H1 (cell line): ENCODE data around the gene SNCAIP. TPM values are rescaled to one million over a fixed set of nuclear protein-coding genes. Genes with fewer than 3 reads are reported as not detected.

Source experiments
- CTCF ChIA-PET: fragments of 300-600 bp; sonication (Branson Sonifier 250); formaldehyde crosslinking; loops from one replicate; lab custom pipeline; 2021; ENCODE audit not compliant: partially characterized antibody; lab: Charles Lee
- POLR2A ChIA-PET: fragments of 300-600 bp; sonication (Branson Sonifier 250); formaldehyde crosslinking; loops from one replicate; lab custom pipeline; 2021; ENCODE audit warnings: inconsistent platforms; ENCODE audit not compliant: partially characterized antibody; lab: Charles Lee
- DNase-seq, 2 experiments: peaks; one replicate each; pipeline versions ENCODE4 v3.0.0 to v3.0.0-alpha.2; 2010 to 2022; ENCODE audit warnings: low spot score in 2 of 2, low read depth in 1 of 2, mixed read lengths in 1 of 2
- FAIRE-seq: peaks from 2 replicates; lab custom pipeline; 2011; peaks lifted over from hg19 to GRCh38; lab: Jason Lieb, UNC
- H2AFZ ChIP-seq: 2 replicates; pipeline ENCODE4 v1.8.1; 2012; ENCODE audit warnings: low read length, inconsistent platforms
- H2AK5ac ChIP-seq: 2 replicates; pipeline ENCODE4 v1.6.1; 2013; ENCODE audit warnings: low read depth, low read length
- H2BK120ac ChIP-seq: replicated peaks from 2 replicates; pipeline ENCODE3; 2013; ENCODE audit warnings: low read depth, low read length, inconsistent platforms
- H2BK12ac ChIP-seq: 2 replicates; pipeline ENCODE4 v1.6.1; 2013; ENCODE audit warnings: low read depth, low read length
- H2BK15ac ChIP-seq: 2 replicates; pipeline ENCODE4 v1.6.1; 2013; ENCODE audit warnings: low read length
- H2BK20ac ChIP-seq: 2 replicates; pipeline ENCODE4 v1.6.1; 2013; ENCODE audit warnings: low read length
- H2BK5ac ChIP-seq: 2 replicates; pipeline ENCODE4 v1.6.1; 2013; ENCODE audit warnings: low read depth, low read length
- H3K14ac ChIP-seq: 2 replicates; pipeline ENCODE4 v1.6.1; 2013; ENCODE audit warnings: inconsistent platforms; ENCODE audit not compliant: insufficient read length
- H3K18ac ChIP-seq: 2 replicates; pipeline ENCODE4 v1.6.1; 2013; ENCODE audit warnings: low read length; ENCODE audit errors: extremely low read depth
- H3K23ac ChIP-seq: 2 replicates; pipeline ENCODE4 v1.6.1; 2013; ENCODE audit warnings: inconsistent platforms; ENCODE audit not compliant: insufficient read length
- H3K23me2 ChIP-seq: 2 replicates; pipeline ENCODE4 v1.6.1; 2013; ENCODE audit warnings: low read depth, low read length
- H3K27ac ChIP-seq: 2 replicates; pipeline ENCODE4 v1.6.1; 2011; ENCODE audit warnings: low read depth, low read length, inconsistent platforms
- H3K27me3 ChIP-seq, 4 experiments: replicated peaks in 1 of 4; 1 replicate in 1 of 4; 2 replicates in 3 of 4; pipeline versions ENCODE4 v1.6.1 to v1.8.1; 2011 to 2013; ENCODE audit warnings: low read length in 3 of 4, mild to moderate bottlenecking in 3 of 4, inconsistent platforms in 2 of 4, mixed read lengths in 2 of 4, moderate library complexity in 1 of 4; ENCODE audit not compliant: control insufficient read depth in 3 of 4, insufficient read depth in 3 of 4; ENCODE audit errors: extremely low read depth in 1 of 4
- H3K36me3 ChIP-seq, 4 experiments: 2 replicates each; pipeline versions ENCODE4 v1.6.1 to v1.8.1; 2011 to 2013; ENCODE audit warnings: mild to moderate bottlenecking in 4 of 4, low read length in 3 of 4, moderate library complexity in 2 of 4, control low read depth in 1 of 4, inconsistent platforms in 1 of 4; ENCODE audit not compliant: insufficient read depth in 4 of 4, control insufficient read depth in 2 of 4
- H3K4ac ChIP-seq: replicated peaks from 2 replicates; pipeline ENCODE3; 2013; ENCODE audit warnings: low read length, low read depth, mixed read lengths, inconsistent platforms; ENCODE audit not compliant: insufficient read length
- H3K4me1 ChIP-seq, 4 experiments: replicated peaks in 1 of 4; 1 replicate in 1 of 4; 2 replicates in 3 of 4; pipeline versions ENCODE4 v1.6.1 to v1.8.1; 2011 to 2013; ENCODE audit warnings: low read length in 3 of 4, inconsistent platforms in 2 of 4, mixed read lengths in 1 of 4; ENCODE audit not compliant: insufficient read depth in 4 of 4, control insufficient read depth in 3 of 4
- H3K4me2 ChIP-seq, 2 experiments: 2 replicates each; pipeline versions ENCODE4 v1.6.1 to v1.8.1; 2011 to 2013; ENCODE audit warnings: low read depth in 2 of 2, low read length in 2 of 2, control low read depth in 1 of 2, inconsistent platforms in 1 of 2, mild to moderate bottlenecking in 1 of 2; ENCODE audit not compliant: insufficient read depth in 1 of 2
- H3K4me3 ChIP-seq, 4 experiments: fragments of 200-600, 300-600 bp in 1 of 4; sonication (generic), shearing (Covaris generic), sonication (Bioruptor Twin) in 1 of 4; 2 replicates each; pipeline versions ENCODE4 v1.5.1 to v1.8.1; 2011 to 2016; ENCODE audit warnings: low read length in 4 of 4, low read depth in 3 of 4, control low read depth in 2 of 4, inconsistent platforms in 2 of 4, mild to moderate bottlenecking in 2 of 4, mixed read lengths in 1 of 4, moderate library complexity in 1 of 4; ENCODE audit not compliant: insufficient read depth in 2 of 4; ENCODE audit errors: extremely low read depth in 1 of 4
- H3K56ac ChIP-seq: replicated peaks from 2 replicates; pipeline ENCODE3; 2013; ENCODE audit warnings: low read depth, mild to moderate bottlenecking, mixed read lengths, low read length, inconsistent platforms; ENCODE audit not compliant: insufficient read length
- H3K79me1 ChIP-seq: 2 replicates; pipeline ENCODE4 v1.6.1; 2013; ENCODE audit warnings: low read depth, low read length, control low read depth
- H3K79me2 ChIP-seq, 2 experiments: 2 replicates each; pipeline versions ENCODE4 v1.6.1 to v1.8.1; 2012 to 2013; ENCODE audit warnings: low read length in 2 of 2, mild to moderate bottlenecking in 2 of 2, inconsistent platforms in 1 of 2; ENCODE audit not compliant: insufficient read depth in 2 of 2, control insufficient read depth in 1 of 2
- H3K9ac ChIP-seq, 4 experiments: replicated peaks in 1 of 4; 1 replicate in 1 of 4; 2 replicates in 3 of 4; pipeline versions ENCODE4 v1.6.1 to v1.8.1; 2011 to 2013; ENCODE audit warnings: low read depth in 3 of 4, low read length in 3 of 4, control low read depth in 2 of 4, mild to moderate bottlenecking in 2 of 4, moderate library complexity in 2 of 4, inconsistent platforms in 1 of 4; ENCODE audit errors: extremely low read depth in 1 of 4
- H3K9me3 ChIP-seq, 2 experiments: 2 replicates each; pipeline versions ENCODE4 v1.6.1 to v1.8.1; 2012 to 2013; ENCODE audit warnings: mild to moderate bottlenecking in 2 of 2, moderate library complexity in 2 of 2, control low read depth in 1 of 2, inconsistent platforms in 1 of 2, low read depth in 1 of 2, low read length in 1 of 2, mixed read lengths in 1 of 2; ENCODE audit not compliant: insufficient read depth in 2 of 2
- H4K20me1 ChIP-seq, 2 experiments: replicated peaks in 1 of 2; 2 replicates each; pipeline versions ENCODE3 to v1.8.1; 2011 to 2013; ENCODE audit warnings: inconsistent platforms in 2 of 2, low read length in 2 of 2, mild to moderate bottlenecking in 1 of 2; ENCODE audit not compliant: insufficient read depth in 2 of 2, control insufficient read depth in 1 of 2
- H4K5ac ChIP-seq: 2 replicates; pipeline ENCODE4 v1.6.1; 2013; ENCODE audit warnings: low read length, low read depth, mixed read lengths, inconsistent platforms; ENCODE audit not compliant: insufficient read length
- H4K8ac ChIP-seq: 2 replicates; pipeline ENCODE4 v1.8.0; 2013; ENCODE audit warnings: mild to moderate bottlenecking, moderate library complexity, low read length, inconsistent platforms; ENCODE audit not compliant: insufficient read depth; ENCODE audit errors: extremely low read depth
- H4K91ac ChIP-seq: replicated peaks from 2 replicates; pipeline ENCODE3; 2013; ENCODE audit warnings: low read length, mixed read lengths, inconsistent platforms; ENCODE audit not compliant: insufficient read length
- HDAC2 ChIP-seq, 2 experiments: fragments of 300-600 bp in 1 of 2; sonication (generic) in 1 of 2; IDR thresholded peaks; 2 replicates each; pipeline ENCODE4 v1.6.1; 2011 to 2012; ENCODE audit warnings: low read depth in 2 of 2, low read length in 2 of 2, mild to moderate bottlenecking in 2 of 2, moderate library complexity in 2 of 2, borderline replicate concordance in 1 of 2, inconsistent platforms in 1 of 2
- TBP ChIP-seq: IDR thresholded peaks from 2 replicates; pipeline ENCODE4 v1.6.1; 2011; ENCODE audit warnings: low read depth, low read length, improper control_type of control experiment
- WGBS, 2 experiments: shearing (Covaris generic) in 1 of 2; methylation state at CpG; one replicate each; pipeline versions ENCODE4 v1.1.6 to v1.1.7; 2013 to 2015; ENCODE audit warnings: low lambda C conversion rate in 2 of 2, mixed read lengths in 2 of 2, inconsistent platforms in 1 of 2, low coverage in 1 of 2, missing lambda C conversion rate in 1 of 2; ENCODE audit not compliant: insufficient replicate concordance in 2 of 2, insufficient coverage in 1 of 2, insufficient read length in 1 of 2; ENCODE audit errors: extremely low coverage in 1 of 2, missing lambda C conversion rate in 1 of 2; 5-methylcytosine and 5-hydroxymethylcytosine counted together
- polyA plus RNA-seq, 7 experiments: library from polyadenylated mRNA; depleted of rRNA in 3 of 7; stranded (reverse) in 5 of 7; unstranded in 2 of 7; fragments of >200 nt in 5 of 7; fragments of 200-250 nt in 2 of 7; gene quantifications; 1 replicate in 5 of 7; 2 replicates in 1 of 7; 4 replicates in 1 of 7; pipeline versions ENCODE4 v1.2.1 to v1.2.3, GENCODE V29; 2011 to 2013; ENCODE audit warnings: missing spikeins in 2 of 7, mixed read lengths in 2 of 7
- total RNA-seq: library from RNA; stranded (reverse); fragmentation: NEBNext Ultra II Directional; extraction: Animal tissue kit (Norgen Biotek cat#: 25700); gene quantifications from 2 replicates; pipeline ENCODE4 v1.2.1, GENCODE V29; 2021
- TF ChIP-seq, protein P1 (sequence below): IDR thresholded peaks from 2 replicates; pipeline ENCODE4 v1.6.1; 2011; ENCODE audit warnings: low read length, improper control_type of control experiment

The SNCAIP gene
- total and polyA plus RNA-seq, 2 of the 8 experiments (the other 6 are each of a cell fraction or from before 2014, with no cell fraction given): 3.9 to 9.0 TPM

- POLR2A ChIA-PET: interaction anchor here (0.8 to 0.9 kb wide), 2 partner anchors 11 to 97 kb away, joined by 3 read pairs; no protein-coding TSS in a partner anchor
- WGBS, 2 experiments: 88% methylated on average over 6 of the region's 6 CpGs; no CpG with 5 or more reads in 1 of the 2 experiments
- CTCF ChIA-PET: interaction anchor here (0.8 to 3.5 kb wide), 8 partner anchors 9 to 301 kb away, joined by 3 to 21 read pairs (median 4); no protein-coding TSS in a partner anchor
- TF ChIP-seq, protein P1, sequence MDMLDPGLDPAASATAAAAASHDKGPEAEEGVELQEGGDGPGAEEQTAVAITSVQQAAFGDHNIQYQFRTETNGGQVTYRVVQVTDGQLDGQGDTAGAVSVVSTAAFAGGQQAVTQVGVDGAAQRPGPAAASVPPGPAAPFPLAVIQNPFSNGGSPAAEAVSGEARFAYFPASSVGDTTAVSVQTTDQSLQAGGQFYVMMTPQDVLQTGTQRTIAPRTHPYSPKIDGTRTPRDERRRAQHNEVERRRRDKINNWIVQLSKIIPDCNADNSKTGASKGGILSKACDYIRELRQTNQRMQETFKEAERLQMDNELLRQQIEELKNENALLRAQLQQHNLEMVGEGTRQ: no peak
- TF ChIP-seq TBP: no peak
- no peak for TF ChIP-seq HDAC2 (IDR thresholded peaks at IDR 0.05; ENCODE audit: borderline replicate concordance in 1 of 2, low read depth in 2 of 2, low read length in 2 of 2)
Measured at GRCh38 chr5:122402955-122403685, 91.1 kb downstream of the SNCAIP start.

More at GRCh38 chr5:122402955-122403685, 91.1 kb downstream of the SNCAIP start:
- no peaks in the 10 kb centered on the region for H3K36me3 ChIP-seq
- H2AK5ac ChIP-seq: no peak overlapping the region
- DNase-seq: no peak
- H3K4ac ChIP-seq: no peak overlapping the region
- no peaks in the 10 kb centered on the region for H3K27me3 ChIP-seq
- no peak overlapping the region for H3K56ac ChIP-seq
- no peak overlapping the region for H2BK5ac ChIP-seq
- no peak overlapping the region for H3K14ac ChIP-seq
- H3K18ac ChIP-seq: no peak overlapping the region
- no peak overlapping the region for H3K4me3 ChIP-seq
- no peak overlapping the region for H2BK20ac ChIP-seq
- no peaks in the 10 kb centered on the region for H3K79me1 ChIP-seq
- H4K8ac ChIP-seq: no peak overlapping the region
- no peak overlapping the region for H2BK120ac ChIP-seq
- H3K27ac ChIP-seq: no peak overlapping the region
- no peaks in the 10 kb centered on the region for H3K9me3 ChIP-seq
- no peak overlapping the region for H3K9ac ChIP-seq
- no peak overlapping the region; the same call in 1 of the 2 replicates for H2BK15ac ChIP-seq
- H4K91ac ChIP-seq: no peak overlapping the region
- no peak overlapping the region for H4K5ac ChIP-seq
- H3K4me1 ChIP-seq: peaks cover 0 to 6% (median 2%) of the 10 kb centered on the region in 4 experiments; a peak in 2 of 7 replicates
- H3K23me2 ChIP-seq: no peaks in the 10 kb centered on the region
- no peaks in the 10 kb centered on the region for H4K20me1 ChIP-seq
- no peak overlapping the region for H3K23ac ChIP-seq
- H3K79me2 ChIP-seq: no peaks in the 10 kb centered on the region
- H2AFZ ChIP-seq: no peak overlapping the region
- FAIRE-seq: no peak
- no peak overlapping the region; the same call in 1 of the 2 replicates for H2BK12ac ChIP-seq
- H3K4me2 ChIP-seq: no peak overlapping the region
